Anterior cingulate cortex (tissue), 58 donors: Measurements from ENCODE around the gene CTAGE6.
"Not testable (repeated sequence)": the region's sequence is repeated elsewhere in the genome, so short reads cannot be mapped to it uniquely, and the experiment has no call there.

Experiments
- DNase-seq, 58 donors: peaks; one replicate each; lab custom pipeline; 2025; lab: John Stamatoyannopoulos, UW

CTAGE6 gene

DNA sequence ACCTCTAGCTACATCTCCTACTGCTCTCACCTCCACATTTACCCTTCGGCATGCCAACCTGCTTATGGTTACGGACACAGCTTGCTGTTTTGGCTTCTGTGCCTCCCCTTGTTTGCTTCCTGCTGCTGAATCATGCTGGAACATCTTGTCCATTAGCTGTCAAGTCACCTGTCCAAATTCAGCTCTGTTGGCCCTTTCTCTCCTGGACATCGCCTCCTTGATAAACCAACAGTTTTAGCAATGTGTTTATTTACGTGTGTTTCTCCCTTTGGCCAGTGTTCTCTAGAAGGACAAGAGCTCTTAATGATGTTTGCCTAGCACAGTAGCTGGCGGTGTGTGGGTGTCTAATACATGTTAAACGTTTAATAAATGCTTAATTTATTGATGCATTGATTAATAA is 31.4 kb downstream of the CTAGE6 start:
- not testable (repeated sequence) for DNase-seq

DNA sequence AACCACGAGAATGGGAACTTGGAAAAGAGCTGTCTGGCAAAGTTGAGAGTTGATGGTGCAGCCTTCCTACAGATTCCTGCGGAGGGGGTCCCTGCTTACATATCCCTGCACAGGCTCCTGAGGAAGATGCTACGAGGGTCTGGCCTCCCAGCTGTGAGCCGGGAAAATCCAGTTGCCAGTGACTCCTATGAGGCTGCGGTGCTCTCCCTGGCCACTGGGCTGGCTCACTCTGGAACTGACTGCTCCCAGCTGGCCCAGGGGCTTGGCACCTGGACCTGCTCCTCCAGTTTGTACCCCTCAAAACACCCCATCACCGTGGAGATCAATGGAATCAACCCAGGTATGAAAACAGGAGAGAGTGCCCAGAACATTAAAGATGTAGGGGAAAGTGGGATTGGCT is 37.2 kb downstream of the CTAGE6 start:
- not testable (repeated sequence) for DNase-seq

DNA sequence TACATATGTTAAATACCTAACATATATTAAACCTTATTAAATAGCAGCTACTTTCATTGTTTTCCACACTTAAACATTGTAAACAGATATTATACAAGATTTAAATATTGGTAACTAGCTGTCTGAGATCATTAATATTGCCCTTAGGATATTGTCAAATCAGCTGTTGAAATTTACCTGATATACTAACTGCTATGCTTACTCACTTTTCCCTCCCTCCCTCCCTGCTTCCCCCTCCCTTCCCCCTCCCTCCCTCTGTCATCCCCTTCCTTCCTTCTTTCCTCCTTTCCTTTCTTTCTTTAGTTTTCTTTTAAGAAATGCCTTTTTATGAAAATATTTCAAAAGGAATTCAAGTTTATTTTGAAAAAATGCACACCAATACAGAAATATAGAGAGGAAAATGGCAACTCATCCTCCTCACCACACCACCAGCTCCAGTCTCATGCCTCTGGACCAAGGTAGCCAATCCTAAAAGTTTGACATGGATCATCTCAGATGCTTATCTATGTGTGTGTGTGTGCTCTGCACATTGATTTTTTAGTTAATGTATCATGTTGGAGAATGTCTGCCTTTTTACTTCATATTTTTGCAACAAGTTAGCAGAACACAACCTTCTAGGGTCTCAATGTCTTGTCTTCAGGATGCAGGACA is 41.8 kb downstream of the CTAGE6 start:
- DNase-seq: not testable (repeated sequence)

DNA sequence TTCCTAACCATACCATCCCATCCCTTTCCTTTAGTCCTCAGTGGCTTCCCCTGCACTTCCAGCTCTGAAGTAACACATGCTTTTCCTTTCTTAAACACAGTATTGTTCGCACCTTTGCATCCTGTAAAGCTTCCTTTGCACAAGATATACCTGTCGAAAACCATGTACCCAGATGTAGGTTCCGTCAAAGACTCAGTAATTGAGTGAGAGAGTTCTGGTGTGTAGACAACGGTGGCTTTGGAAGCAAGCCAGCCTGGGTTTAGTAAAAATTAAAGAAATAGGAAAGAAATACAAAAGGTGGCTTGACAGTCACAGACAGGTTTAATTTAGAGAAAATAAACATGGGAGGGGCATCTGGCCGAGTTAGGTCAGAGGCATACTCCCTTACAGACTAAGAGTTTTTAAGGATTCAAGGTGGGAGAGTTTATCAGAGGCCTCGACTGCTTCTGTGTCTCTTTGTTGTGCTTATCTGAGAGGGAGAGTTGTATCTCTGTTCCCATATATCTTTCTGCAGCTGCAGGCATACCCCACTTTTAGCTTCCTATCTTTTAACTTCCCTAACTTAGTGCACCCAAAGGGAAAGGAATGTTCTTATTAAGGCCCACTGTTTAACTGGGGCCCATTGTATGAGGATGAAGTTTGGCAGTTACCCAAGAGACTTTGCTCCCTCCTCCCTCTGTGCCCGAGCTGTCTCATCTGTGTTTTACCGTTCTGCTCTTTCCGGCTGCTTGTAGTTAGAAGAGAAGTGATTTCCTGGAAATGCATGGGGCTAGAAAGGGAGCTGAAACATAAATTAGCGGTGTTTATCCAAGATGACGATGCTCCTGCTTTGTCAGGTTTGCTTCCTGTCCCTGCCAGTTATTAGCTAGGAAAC is 42.7 kb downstream of the CTAGE6 start:
- DNase-seq: not testable (repeated sequence)

DNA sequence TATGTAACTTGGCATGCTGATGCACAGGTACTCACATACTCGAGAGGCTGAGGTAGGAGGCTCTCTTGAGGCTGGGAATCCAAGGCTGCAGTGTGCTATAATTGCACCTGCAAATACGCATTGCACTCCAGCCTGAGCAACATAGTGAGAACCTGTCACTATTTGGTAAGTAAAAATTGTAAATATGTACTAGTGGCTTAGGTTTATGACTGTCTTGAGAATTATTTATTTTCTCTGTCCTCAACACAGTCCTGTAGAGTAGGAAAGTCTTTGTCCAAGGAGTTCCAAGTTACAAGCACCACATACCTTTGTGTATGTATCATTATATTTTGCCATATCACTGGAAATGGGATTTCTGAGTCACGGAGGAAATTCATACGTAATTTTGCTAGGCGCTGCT is 45.1 kb downstream of the CTAGE6 start:
- DNase-seq: not testable (repeated sequence)

DNA sequence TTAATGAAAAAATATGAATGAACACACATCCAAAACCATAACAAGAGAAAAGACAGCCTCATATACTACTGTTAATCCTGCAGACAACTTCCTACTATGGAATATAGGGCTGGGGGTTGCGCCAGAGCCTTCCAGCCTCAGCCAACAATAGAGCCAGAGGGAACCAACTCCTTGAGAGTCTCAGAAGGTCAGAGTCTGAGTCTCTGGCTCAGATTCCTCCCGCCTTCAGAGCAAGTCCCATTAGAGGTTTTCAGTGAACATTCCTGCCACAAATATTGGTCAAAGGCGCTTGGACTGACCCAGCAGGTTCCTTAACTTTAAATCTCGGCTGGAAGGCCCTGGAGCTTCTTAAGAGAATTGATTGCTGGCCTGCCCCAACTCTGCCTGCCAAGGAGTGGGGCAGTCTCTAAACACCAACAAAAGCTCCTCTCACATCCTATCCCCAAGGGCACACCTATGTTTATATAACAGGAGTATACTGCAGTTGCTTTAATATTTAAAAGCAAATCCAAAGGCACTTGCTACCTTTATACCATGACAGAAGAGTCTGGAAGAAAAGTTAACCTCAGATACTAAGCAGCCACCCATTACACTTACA is 45.7 kb downstream of the CTAGE6 start:
- DNase-seq: not testable (repeated sequence)

DNA sequence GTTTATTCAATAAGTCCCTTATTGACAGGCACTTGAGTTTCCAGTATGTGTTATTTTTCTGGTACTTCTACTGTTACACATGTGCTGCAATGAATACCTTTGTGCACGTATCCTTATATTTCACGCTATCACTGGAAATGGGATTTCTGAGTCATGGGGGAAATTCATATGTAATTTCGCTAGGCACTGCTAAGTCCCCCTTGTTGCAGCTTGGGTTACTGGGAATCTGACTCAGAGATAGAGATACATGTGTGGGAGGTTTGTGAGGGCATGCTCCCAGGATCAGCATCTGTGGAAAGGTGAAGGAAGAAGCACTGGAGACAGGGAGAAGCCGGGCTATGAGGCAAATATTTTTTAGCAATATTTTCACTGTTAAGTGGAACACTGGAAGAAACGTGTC is 47.6 kb downstream of the CTAGE6 start:
- not testable (repeated sequence) for DNase-seq
